ENCODE results near the gene ZBTB17. TPM values are rescaled to one million over a fixed set of nuclear protein-coding genes. Genes with fewer than 3 reads are reported as not detected.

Gene ZBTB17
- total and polyA plus RNA-seq, 12 donors = 8.0 to 172 (median 33.7) TPM

- peaks cover 53 to 56% of the 10 kb centered on the region in 2 donors for H3K4me1 ChIP-seq (replicated peaks in 1 of 2)
- no peaks in the 10 kb centered on the region for H3K27me3 ChIP-seq
- no peaks in the 10 kb centered on the region for H3K9me3 ChIP-seq (replicated peaks in 1 of 3)
- TF ChIP-seq POLR2A (IDR thresholded peaks at IDR 0.05) = peak in 1 of 2 donors; percentile 29
- TF ChIP-seq CTCF (IDR thresholded peaks at IDR 0.05) = peak in 3 of 6 experiments; percentile 35 to 46 (median 40)
- peak overlapping the region in 2 of 4 donors; percentile 12 to 41 for H3K4me3 ChIP-seq
- WGBS, 4 donors = 0 to 3% (median 2%) methylated on average over 2 to 36 of the region's 36 CpGs
- peak; percentile 89 to 97 (median 93) for DNase-seq
- peak overlapping the region in 4 of 5 donors; percentile 60 to 97 (median 94) for H3K27ac ChIP-seq
- intact Hi-C loops (cut with DNase I) = loop anchor here in 1 of 2 donors (5.0 to 10.0 kb wide), 2 partner anchors 45 to 172 kb away; no protein-coding TSS in a partner anchor
- no peaks in the 10 kb centered on the region for H3K36me3 ChIP-seq (replicated peaks in 1 of 2)
Measured at GRCh38 chr1:16012590-16013219, 36.8 kb upstream of the ZBTB17 start.

GRCh38 chr1:16011936-16012589, 36.2 kb upstream of the ZBTB17 start:
- H3K9me3 ChIP-seq (replicated peaks in 1 of 3) = no peaks in the 10 kb centered on the region
- no peak for TF ChIP-seq CTCF (IDR thresholded peaks at IDR 0.05)
- TF ChIP-seq POLR2A (IDR thresholded peaks at IDR 0.05) = no peak
- H3K27me3 ChIP-seq = no peaks in the 10 kb centered on the region
- no peak for DNase-seq
- no peak overlapping the region for H3K4me3 ChIP-seq
- 89 to 92% (median 89%) methylated on average over 10 to 11 of the region's 11 CpGs for WGBS, 4 donors
- peaks cover 48 to 50% of the 10 kb centered on the region in 2 donors for H3K4me1 ChIP-seq (replicated peaks in 1 of 2)
- H3K27ac ChIP-seq = peak overlapping the region in 4 of 5 donors; percentile 22 to 97 (median 94)
- intact Hi-C loops (cut with DNase I) = loop anchor here in 1 of 2 donors (5.0 to 10.0 kb wide), 2 partner anchors 45 to 173 kb away; no protein-coding TSS in a partner anchor
- H3K36me3 ChIP-seq (replicated peaks in 1 of 2) = no peaks in the 10 kb centered on the region

- no peaks in the 10 kb centered on the region for H3K9me3 ChIP-seq (replicated peaks in 1 of 3)
- no peak overlapping the region for H3K27ac ChIP-seq
- H3K36me3 ChIP-seq (replicated peaks in 1 of 2) = no peaks in the 10 kb centered on the region
- peaks cover 37 to 38% of the 10 kb centered on the region in 2 donors for H3K4me1 ChIP-seq (replicated peaks in 1 of 2)
- WGBS, 4 donors = 94 to 97% (median 95%) methylated on average over 3 of the region's 3 CpGs
- no peak overlapping the region for H3K4me3 ChIP-seq
- DNase-seq = no peak
- H3K27me3 ChIP-seq = no peaks in the 10 kb centered on the region
- TF ChIP-seq CTCF (IDR thresholded peaks at IDR 0.05) (no peak), POLR2A (IDR thresholded peaks at IDR 0.05) (no peak)
- intact Hi-C loops (cut with DNase I) = loop anchor here in 1 of 2 donors (5.0 to 10.0 kb wide), 2 partner anchors 46 to 174 kb away; no protein-coding TSS in a partner anchor
Measured at GRCh38 chr1:16010837-16011236, 34.9 kb upstream of the ZBTB17 start.

GRCh38 chr1:16009678-16010077, 33.8 kb upstream of the ZBTB17 start:
- Histone ChIP-seq H3K4me3 (no peak overlapping the region), H3K27ac (no peak overlapping the region), H3K27me3 (no peaks in the 10 kb centered on the region), H3K9me3 (replicated peaks in 1 of 3) (no peaks in the 10 kb centered on the region), H3K36me3 (replicated peaks in 1 of 2) (no peaks in the 10 kb centered on the region), H3K4me1 (replicated peaks in 1 of 2) (peaks cover 26% of the 10 kb centered on the region in 2 donors)
- no peak for DNase-seq
- 79 to 87% (median 83%) methylated on average over 8 to 11 of the region's 11 CpGs for WGBS, 4 donors
- intact Hi-C loops (cut with DNase I) = loop anchor here (5.0 to 10.0 kb wide), 4 partner anchors 38 to 175 kb away; no protein-coding TSS in a partner anchor
- TF ChIP-seq POLR2A (IDR thresholded peaks at IDR 0.05) = no peak
- TF ChIP-seq CTCF (IDR thresholded peaks at IDR 0.05) = no peak
